K562 (cell line): ENCODE results near the gene GPR12. TPM values are rescaled to one million over a fixed set of nuclear protein-coding genes. Genes with fewer than 3 reads are reported as not detected.

Experiments used
- ATAC-seq: fragments of 200-7000 bp; cut with Tn5 transposase; 3 replicates; pipeline ENCODE4 v1.9.1; 2020; ENCODE audit warnings: moderate library complexity
- BruUV-seq: library from RNA; stranded (reverse); fragments of 400-500 nt; replicated peaks from 2 replicates; lab custom pipeline; 2021; lab: Mats Ljungman, UMichigan
- CTCF ChIA-PET: fragments of 300-600 bp; formaldehyde crosslinking; extraction: SDS; loops from one replicate; lab custom pipeline; 2021; ENCODE audit warnings: low intra/inter-chr PET ratio; lab: Yijun Ruan, JAX
- POLR2A ChIA-PET: fragments of 300-600, 350-650 bp; sonication (Branson Sonifier 250); formaldehyde crosslinking; extraction: SDS; loops from one replicate; lab custom pipeline; 2021; ENCODE audit warnings: antibody characterized with exemption, inconsistent platforms; lab: Yijun Ruan, JAX
- DNase-seq, 4 experiments: peaks; one replicate each; pipeline versions ENCODE4 v3.0.0 to v3.0.0-alpha.2; 2011 to 2018; ENCODE audit warnings: low spot score in 3 of 4, mixed read lengths in 3 of 4; ENCODE audit errors: extremely low read depth in 1 of 4
- FAIRE-seq: peaks from 2 replicates; lab custom pipeline; 2011; peaks lifted over from hg19 to GRCh38; lab: Jason Lieb, UNC
- H2AFZ ChIP-seq: 2 replicates; pipeline ENCODE4 v1.6.0; 2011; ENCODE audit warnings: low read depth, low read length, control low read depth, inconsistent platforms
- H3K27ac ChIP-seq: fragments of 200-600 bp; 3 replicates; pipeline ENCODE4 v1.8.0; 2011; ENCODE audit warnings: low read depth, mild to moderate bottlenecking, control low read depth, inconsistent platforms, low read length, moderate library complexity, mixed read lengths; ENCODE audit errors: extremely low read depth
- H3K27me3 ChIP-seq, 2 experiments: fragments of 300-600 bp in 1 of 2; 2 replicates in 1 of 2; 3 replicates in 1 of 2; pipeline versions ENCODE4 v1.6.0 to v1.8.0; 2011; ENCODE audit warnings: inconsistent platforms in 2 of 2, low read length in 2 of 2, mild to moderate bottlenecking in 1 of 2, mixed read lengths in 1 of 2, moderate library complexity in 1 of 2; ENCODE audit not compliant: control insufficient read depth in 2 of 2, insufficient read depth in 2 of 2
- H3K36me3 ChIP-seq: fragments of 300-600 bp; 3 replicates; pipeline ENCODE4 v1.8.0; 2011; ENCODE audit warnings: mild to moderate bottlenecking, low read length, inconsistent platforms; ENCODE audit not compliant: control insufficient read depth, insufficient read depth
- H3K4me1 ChIP-seq, 2 experiments: fragments of 200-600 bp in 1 of 2; replicated peaks in 1 of 2; 2 replicates in 1 of 2; 3 replicates in 1 of 2; pipeline versions ENCODE4 v1.5.1 to v1.8.0; 2011; ENCODE audit warnings: inconsistent platforms in 2 of 2, low read length in 2 of 2, mild to moderate bottlenecking in 1 of 2, mixed read lengths in 1 of 2, moderate library complexity in 1 of 2; ENCODE audit not compliant: control insufficient read depth in 2 of 2, insufficient read depth in 2 of 2
- H3K4me2 ChIP-seq: 2 replicates; pipeline ENCODE4 v1.6.1; 2011; ENCODE audit warnings: low read length, control low read depth, inconsistent platforms, mixed read lengths; ENCODE audit not compliant: insufficient read depth
- H3K4me3 ChIP-seq: fragments of 200-600 bp; sonication (generic), shearing (Covaris generic); 2 replicates; pipeline ENCODE4 v1.5.1; 2016; ENCODE audit warnings: control low read depth, inconsistent platforms
- H3K79me2 ChIP-seq: fragments of 200-600 bp; 3 replicates; pipeline ENCODE4 v1.8.0; 2011; ENCODE audit warnings: low read length, inconsistent platforms; ENCODE audit not compliant: control insufficient read depth, insufficient read depth
- H3K9ac ChIP-seq, 2 experiments: 2 replicates each; pipeline versions ENCODE4 v1.6.0 to v1.6.1; 2011; ENCODE audit warnings: low read depth in 2 of 2, low read length in 2 of 2, control low read depth in 1 of 2, inconsistent platforms in 1 of 2, mild to moderate bottlenecking in 1 of 2, mixed read lengths in 1 of 2; ENCODE audit not compliant: insufficient read depth in 1 of 2
- H3K9me1 ChIP-seq: one replicate; pipeline ENCODE4 v1.6.0; 2011; ENCODE audit warnings: inconsistent platforms, mild to moderate bottlenecking, low read length, moderate library complexity; ENCODE audit not compliant: control insufficient read depth, insufficient read depth
- H3K9me3 ChIP-seq: replicated peaks from 2 replicates; pipeline ENCODE4 v1.5.1; 2011; ENCODE audit warnings: low read depth, low read length, inconsistent platforms; ENCODE audit not compliant: control insufficient read depth, insufficient read depth
- H4K20me1 ChIP-seq: replicated peaks from 2 replicates; pipeline ENCODE4 v1.6.1; 2011; ENCODE audit warnings: low read length, inconsistent platforms, mixed read lengths; ENCODE audit not compliant: control insufficient read depth, insufficient read depth
- ATF6 ChIP-seq: sonication (generic); formaldehyde crosslinking; IDR thresholded peaks from 2 replicates; pipeline ENCODE4 v1.4.0; 2020; ENCODE audit warnings: mild to moderate bottlenecking, missing genetic modification reagents
- E2F1 ChIP-seq: sonication (generic); formaldehyde crosslinking; IDR thresholded peaks from 2 replicates; pipeline ENCODE4 v1.8.1; 2023; ENCODE audit warnings: mild to moderate bottlenecking, missing genetic modification reagents, moderate library complexity
- EP400 ChIP-seq: fragments of 450-650 bp; IDR thresholded peaks from 2 replicates; pipeline ENCODE4 v1.6.1; 2017; ENCODE audit warnings: antibody characterized with exemption, mild to moderate bottlenecking, moderate library complexity
- ESRRA ChIP-seq: fragments of 450-650 bp; IDR thresholded peaks from 2 replicates; pipeline ENCODE4 v1.6.1; 2014; ENCODE audit warnings: low read depth, mild to moderate bottlenecking, moderate library complexity, borderline replicate concordance
- FOXP1 ChIP-seq: sonication (generic); formaldehyde crosslinking; IDR thresholded peaks from 2 replicates; pipeline ENCODE4 v1.8.0; 2022; ENCODE audit warnings: mild to moderate bottlenecking, missing genetic modification reagents
- HCFC1 ChIP-seq: IDR thresholded peaks from 2 replicates; pipeline ENCODE4 v1.6.1; 2012; ENCODE audit warnings: low read depth, low read length, improper control_type of control experiment
- NFIX ChIP-seq: fragments of 250-450 bp; sonication (Bioruptor Pico); IDR thresholded peaks from 2 replicates; pipeline ENCODE4 v1.4.0; 2020; ENCODE audit warnings: low read depth, mild to moderate bottlenecking, moderate library complexity
- PATZ1 ChIP-seq: fragments of 250-450 bp; sonication (Bioruptor Pico); IDR thresholded peaks from 2 replicates; pipeline ENCODE4 v1.5.0; 2020; ENCODE audit warnings: mild to moderate bottlenecking, borderline replicate concordance
- SETDB1 ChIP-seq: IDR thresholded peaks from one replicate; pipeline ENCODE4 v1.6.1; 2012; ENCODE audit warnings: low read length, control low read depth, inconsistent platforms
- ZNF354B ChIP-seq: fragments of 250-450 bp; sonication (Bioruptor Pico); IDR thresholded peaks from 2 replicates; pipeline ENCODE4 v1.4.0; 2020
- WGBS: fragments of 100-300 bp; shearing (Covaris generic); methylation state at CpG from one replicate; pipeline ENCODE4 v1.1.6; 2016; ENCODE audit warnings: low coverage, mixed read lengths; ENCODE audit not compliant: insufficient coverage; ENCODE audit errors: missing lambda C conversion rate; 5-methylcytosine and 5-hydroxymethylcytosine counted together
- in situ Hi-C: fragments of 300-500 bp; cut with MboI; formaldehyde crosslinking; loops from 4 replicates; pipeline ENCODE4 v1.15.0; 2018; ENCODE audit warnings: inconsistent platforms, mixed read lengths
- intact Hi-C: fragments of 100-400 bp; cut with micrococcal nuclease; formaldehyde crosslinking; loops from 2 replicates; pipeline ENCODE4 v1.14.2; 2022
- polyA plus RNA-seq, 8 experiments: library from polyadenylated mRNA; depleted of rRNA in 4 of 8; stranded (reverse) in 5 of 8; unstranded in 3 of 8; fragments of >200 nt; fragmentation: Nextera tagmentation in 2 of 8; fragmentation: Illumina TruSeq in 1 of 8; extraction: Ambion mirVana in 2 of 8; extraction: Trizol in 1 of 8; gene quantifications; 2 replicates each; pipeline versions ENCODE4 v1.2.1 to v1.2.3, GENCODE V29; 2011 to 2014; ENCODE audit warnings: inconsistent platforms in 1 of 8, missing spikeins in 1 of 8
- total RNA-seq, 7 experiments: library from RNA; depleted of rRNA in 6 of 7; stranded (reverse); fragments of >200 nt in 6 of 7; fragmentation: Illumina TruSeq in 2 of 7; extraction: Trizol in 2 of 7; gene quantifications; 2 replicates each; pipeline versions ENCODE4 v1.2.1 to v1.2.3, GENCODE V29; 2011 to 2021; ENCODE audit warnings: low replicate concordance in 1 of 7
- TF ChIP-seq, protein P1 (sequence below): sonication (generic); formaldehyde crosslinking; IDR thresholded peaks from 2 replicates; pipeline ENCODE4 v1.8.1; 2023; ENCODE audit warnings: mild to moderate bottlenecking, missing genetic modification reagents

The GPR12 gene
- total and polyA plus RNA-seq, 9 of the 15 experiments (the other 6 are each of a cell fraction or from before 2014, with no cell fraction given): not detected

- 0% methylated on average over 3 of the region's 3 CpGs for WGBS
- Histone ChIP-seq H3K4me1 (no peaks in the 10 kb centered on the region), H2AFZ (no peak overlapping the region), H3K9ac (no peak overlapping the region), H4K20me1 (no peaks in the 10 kb centered on the region), H3K4me2 (no peak overlapping the region), H3K9me3 (no peaks in the 10 kb centered on the region), H3K4me3 (no peak overlapping the region), H3K79me2 (no peaks in the 10 kb centered on the region), H3K27me3 (no peaks in the 10 kb centered on the region), H3K9me1 (no peaks in the 10 kb centered on the region), H3K36me3 (no peaks in the 10 kb centered on the region), H3K27ac (no peak overlapping the region)
- in situ Hi-C loops: no loop called here
- DNase-seq (no peak), ATAC-seq (no peak), FAIRE-seq (no peak)
- TF ChIP-seq SETDB1 (no peak), HCFC1 (no peak), NFIX (CRISPR knock-in tag) (no peak), FOXP1 (CRISPR knock-in tag) (no peak), EP400 (no peak), ZNF354B (CRISPR knock-in tag) (no peak), ATF6 (no peak), ESRRA (no peak), PATZ1 (no peak), E2F1 (CRISPR knock-in tag) (no peak)
- TF ChIP-seq, protein P1, sequence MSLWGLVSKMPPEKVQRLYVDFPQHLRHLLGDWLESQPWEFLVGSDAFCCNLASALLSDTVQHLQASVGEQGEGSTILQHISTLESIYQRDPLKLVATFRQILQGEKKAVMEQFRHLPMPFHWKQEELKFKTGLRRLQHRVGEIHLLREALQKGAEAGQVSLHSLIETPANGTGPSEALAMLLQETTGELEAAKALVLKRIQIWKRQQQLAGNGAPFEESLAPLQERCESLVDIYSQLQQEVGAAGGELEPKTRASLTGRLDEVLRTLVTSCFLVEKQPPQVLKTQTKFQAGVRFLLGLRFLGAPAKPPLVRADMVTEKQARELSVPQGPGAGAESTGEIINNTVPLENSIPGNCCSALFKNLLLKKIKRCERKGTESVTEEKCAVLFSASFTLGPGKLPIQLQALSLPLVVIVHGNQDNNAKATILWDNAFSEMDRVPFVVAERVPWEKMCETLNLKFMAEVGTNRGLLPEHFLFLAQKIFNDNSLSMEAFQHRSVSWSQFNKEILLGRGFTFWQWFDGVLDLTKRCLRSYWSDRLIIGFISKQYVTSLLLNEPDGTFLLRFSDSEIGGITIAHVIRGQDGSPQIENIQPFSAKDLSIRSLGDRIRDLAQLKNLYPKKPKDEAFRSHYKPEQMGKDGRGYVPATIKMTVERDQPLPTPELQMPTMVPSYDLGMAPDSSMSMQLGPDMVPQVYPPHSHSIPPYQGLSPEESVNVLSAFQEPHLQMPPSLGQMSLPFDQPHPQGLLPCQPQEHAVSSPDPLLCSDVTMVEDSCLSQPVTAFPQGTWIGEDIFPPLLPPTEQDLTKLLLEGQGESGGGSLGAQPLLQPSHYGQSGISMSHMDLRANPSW (CRISPR knock-in tag): no peak
- no TSS peak for BruUV-seq
- ChIA-PET CTCF (no interaction called here), POLR2A (no interaction called here)
- intact Hi-C loops: no loop called here
Measured at GRCh38 chr13:26727122-26727521, 33.5 kb downstream of the GPR12 start.
